Stimulated activated CD4-positive, alpha-beta T cell treated with anti-CD3 and anti-CD28 coated beads, TNF-alpha, amount 100 ng/mL, for 4 hours (primary cell): ENCODE measurements around the gene MYL2.
"Not testable (repeated sequence)": the region's sequence is repeated elsewhere in the genome, so short reads cannot be mapped to it uniquely, and the experiment has no call there.

ENCODE experiments used
- DNase-seq, 3 experiments: peaks; one replicate each; pipeline ENCODE4 v3.0.0-alpha.2; 2020; ENCODE audit warnings: low read depth in 3 of 3

MYL2 gene, protein sequence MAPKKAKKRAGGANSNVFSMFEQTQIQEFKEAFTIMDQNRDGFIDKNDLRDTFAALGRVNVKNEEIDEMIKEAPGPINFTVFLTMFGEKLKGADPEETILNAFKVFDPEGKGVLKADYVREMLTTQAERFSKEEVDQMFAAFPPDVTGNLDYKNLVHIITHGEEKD

DNA sequence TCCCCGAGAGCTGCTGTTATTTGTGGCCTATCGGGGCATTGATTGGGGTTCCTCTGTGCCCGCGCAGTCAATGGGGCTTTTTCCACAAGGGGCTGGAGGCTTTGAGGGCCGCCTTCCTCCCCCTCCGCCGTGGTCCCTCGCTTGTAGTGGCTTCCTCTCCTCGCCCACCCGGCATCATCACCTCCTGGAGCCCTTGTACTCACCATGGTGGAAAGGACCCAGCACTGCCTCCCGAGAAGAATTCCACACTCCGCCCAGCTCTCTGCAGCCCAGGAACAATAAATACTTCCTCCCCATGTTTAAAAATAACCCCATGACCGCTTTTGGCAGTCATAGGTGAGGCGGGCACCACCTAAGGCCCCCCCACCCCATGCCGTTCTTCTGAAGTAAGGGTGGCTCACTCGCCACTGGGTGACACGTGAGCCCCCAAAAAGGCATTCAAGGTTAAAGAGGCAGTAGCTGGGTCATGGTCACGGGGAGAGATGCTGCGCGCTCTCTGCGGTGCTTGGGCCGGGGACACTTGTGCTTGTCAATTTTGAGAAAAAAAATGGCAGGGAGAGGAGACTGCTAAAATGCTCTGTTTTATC lies at the start of gene MYL2:
TSS of gene MYL2 (minus strand) at position 256 of the 587 bp plus-strand sequence. CDS start at position 206, 50 bp downstream.
- no peak for DNase-seq

DNA sequence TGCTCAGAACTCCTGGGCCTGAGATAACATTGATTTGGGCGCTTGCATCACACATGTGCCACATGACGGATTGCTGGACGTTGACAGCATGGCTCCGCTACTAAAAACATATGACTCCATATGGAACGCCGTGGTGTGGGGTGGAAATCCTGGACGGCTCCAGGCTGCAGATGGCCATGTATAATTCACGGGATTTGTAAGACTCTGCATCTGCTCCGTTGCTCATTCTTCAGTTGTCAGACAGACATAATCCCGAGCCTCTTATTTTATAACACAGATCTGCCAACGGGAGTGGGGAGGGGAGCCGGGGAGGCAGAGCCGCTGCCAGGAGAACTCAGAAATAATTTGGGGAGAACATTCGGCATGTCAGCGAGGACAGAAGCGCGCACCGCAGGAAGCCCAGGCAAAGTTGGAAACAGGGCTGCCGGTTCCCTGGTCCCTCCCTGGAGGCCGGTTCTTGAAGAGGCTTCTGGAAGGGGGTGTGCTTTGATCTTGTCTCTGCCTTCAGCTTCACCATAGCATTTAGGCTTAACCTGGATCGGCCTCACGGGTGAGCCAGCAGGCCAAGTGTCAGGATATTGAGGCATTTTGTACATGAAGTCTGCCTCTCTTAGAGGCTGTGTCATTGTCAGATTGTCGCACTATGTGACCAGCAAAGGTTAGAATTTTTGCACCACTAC lies 45.8 kb upstream of the MYL2 start:
- DNase-seq, result no peak

DNA sequence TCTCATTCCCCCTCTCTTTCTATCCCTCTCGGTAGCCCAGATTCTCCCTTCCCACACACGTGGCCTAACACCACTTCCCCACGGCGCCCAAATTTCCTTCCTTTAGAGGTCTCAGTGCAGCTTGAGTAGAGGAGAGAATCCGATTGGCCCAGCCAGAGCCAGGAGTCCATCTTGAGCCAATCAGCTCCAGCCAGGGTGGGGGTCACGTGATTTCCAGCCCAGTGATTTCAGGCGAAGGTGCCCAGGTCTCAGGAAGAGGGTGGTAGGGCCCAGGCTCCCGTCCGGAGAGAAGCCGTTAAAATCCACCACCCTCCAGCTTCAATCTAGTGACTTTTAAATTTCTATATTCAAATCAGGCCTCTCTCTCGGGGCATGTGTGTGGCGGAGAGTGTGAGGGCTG lies 45.2 kb upstream of the MYL2 start:
- DNase-seq, result no peak

DNA sequence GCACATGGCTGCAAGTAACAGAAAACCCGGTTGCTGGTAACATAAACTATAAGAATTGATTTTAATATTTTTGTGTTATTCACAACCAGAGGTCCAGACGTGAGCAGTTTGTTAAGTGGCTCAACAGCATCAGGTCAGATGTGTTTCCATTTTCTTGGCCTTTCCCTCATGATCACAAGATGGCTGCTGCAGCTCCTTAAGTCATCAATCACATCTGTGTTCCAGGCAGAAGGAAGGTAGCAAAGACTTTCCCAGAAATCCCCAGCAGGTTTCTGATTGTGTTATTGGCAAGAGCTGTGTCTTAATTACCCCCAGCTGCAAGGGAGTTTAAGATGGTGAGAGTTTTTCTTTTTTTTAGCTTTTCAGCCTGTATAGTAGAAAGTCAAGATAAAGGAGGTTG lies 40.4 kb upstream of the MYL2 start:
- no peak for DNase-seq

DNA sequence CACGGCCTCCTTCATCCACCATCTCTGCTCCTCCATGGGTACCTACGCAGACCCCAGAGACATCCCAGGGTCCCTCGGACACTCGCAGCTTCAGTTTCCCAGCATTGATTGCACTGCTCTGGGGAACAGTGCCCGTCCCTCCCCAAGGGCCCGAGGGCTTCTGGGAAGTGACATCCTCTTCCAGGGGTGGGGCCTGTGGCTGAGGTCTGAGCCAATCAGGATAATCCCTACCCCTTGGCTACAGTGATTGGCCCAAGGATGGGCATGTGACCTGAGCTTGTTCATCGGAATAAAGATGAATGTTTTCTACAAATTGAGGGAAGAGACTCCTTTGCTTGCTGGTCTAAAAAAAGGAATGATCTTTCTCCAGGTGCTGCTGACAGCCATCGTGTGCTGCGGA lies 37.3 kb upstream of the MYL2 start:
- no peak for DNase-seq

DNA sequence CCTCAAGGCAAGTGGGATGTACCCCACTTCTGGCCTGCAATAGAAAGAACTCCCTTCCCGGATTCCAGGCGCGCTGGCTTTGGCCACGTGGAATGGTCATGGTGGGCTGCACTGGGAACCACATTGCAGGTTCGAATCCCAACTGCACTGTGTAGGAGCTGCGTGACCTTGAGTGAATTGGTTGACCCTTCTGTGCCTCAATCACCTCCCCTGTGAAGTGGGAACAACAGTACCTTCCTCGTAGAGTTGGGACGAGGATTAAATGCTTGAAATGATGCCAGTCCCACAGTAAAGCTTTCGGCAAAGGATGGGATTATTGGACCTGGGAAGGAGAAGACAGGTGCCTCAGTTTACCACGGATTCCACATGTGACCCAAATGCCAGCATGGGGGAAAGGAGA lies 36.8 kb upstream of the MYL2 start:
- no peak for DNase-seq

DNA sequence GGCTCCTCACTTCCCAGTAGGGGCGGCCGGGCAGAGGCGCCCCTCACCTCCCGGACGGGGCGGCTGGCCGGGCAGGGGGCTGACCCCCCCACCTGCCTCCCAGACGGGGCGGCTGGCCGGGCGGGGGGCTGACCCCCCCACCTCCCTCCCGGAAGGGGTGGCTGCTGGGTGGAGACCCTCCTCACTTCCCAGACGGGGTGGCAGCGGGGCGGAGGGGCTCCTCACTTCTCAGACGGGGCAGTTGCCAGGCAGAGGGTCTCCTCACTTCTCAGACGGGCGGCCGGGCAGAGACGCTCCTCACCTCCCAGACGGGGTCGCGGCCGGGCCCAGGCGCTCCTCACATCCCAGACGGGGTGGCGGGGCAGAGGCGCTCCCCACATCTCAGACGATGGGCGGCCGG lies 30.5 kb upstream of the MYL2 start:
- DNase-seq, result not testable (repeated sequence)

DNA sequence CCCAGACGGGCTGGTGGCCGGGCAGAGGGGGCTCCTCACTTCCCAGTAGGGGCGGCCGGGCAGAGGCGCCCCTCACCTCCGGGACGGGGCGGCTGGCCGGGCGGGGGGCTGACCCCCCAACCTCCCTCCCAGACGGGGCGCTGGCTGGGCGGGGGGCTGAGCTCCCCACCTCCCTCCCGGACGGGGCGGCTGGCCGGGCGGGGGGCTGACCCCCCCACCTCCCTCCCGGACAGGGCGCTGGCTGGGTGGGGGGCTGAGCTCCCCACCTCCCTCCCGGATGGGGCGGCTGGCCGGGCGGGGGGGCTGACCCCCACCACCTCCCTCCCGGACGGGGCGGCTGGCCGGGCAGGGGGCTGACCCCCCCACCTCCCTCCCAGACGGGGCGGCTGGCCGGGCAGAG lies 30.1 kb upstream of the MYL2 start:
- DNase-seq, result not testable (repeated sequence)

DNA sequence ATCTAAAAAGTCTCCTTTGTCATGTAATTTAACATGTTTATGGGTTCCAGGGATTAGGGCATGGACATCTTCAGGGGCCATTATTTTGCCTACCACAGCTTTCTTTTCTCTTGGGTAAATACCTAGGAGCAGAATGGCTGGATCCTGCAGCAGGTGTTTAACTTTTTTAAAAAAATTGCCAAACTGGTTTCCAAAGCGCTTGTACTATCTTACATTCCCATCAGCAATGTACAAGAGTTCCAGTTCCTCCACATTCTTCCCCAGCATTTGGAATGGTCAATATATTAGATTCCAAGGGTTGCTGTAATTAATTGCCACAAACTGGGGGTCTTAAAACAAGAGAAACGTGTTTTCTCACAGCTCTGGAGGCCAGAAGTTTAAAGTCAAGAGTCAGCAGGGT lies 27.7 kb upstream of the MYL2 start:
- no peak for DNase-seq

DNA sequence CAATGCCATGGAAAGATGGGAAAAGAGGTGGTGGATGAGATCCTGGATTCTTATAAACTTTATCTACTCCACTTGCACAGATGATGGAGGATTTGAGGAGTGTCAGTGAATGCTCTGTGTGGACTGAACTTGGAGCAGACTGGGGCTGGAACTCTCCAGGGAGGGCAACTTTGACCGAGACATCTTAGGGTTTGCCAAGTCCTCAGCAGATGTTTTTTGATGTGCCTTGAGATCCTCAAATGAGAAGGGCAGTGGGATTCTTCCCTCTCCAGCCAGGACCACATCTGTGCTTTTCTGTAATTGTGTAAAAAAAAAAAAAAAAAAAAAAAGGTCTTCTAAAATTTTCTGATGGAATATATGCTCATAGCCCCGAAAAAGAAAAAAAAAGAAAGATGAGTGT lies 23.0 kb upstream of the MYL2 start:
- no peak for DNase-seq

DNA sequence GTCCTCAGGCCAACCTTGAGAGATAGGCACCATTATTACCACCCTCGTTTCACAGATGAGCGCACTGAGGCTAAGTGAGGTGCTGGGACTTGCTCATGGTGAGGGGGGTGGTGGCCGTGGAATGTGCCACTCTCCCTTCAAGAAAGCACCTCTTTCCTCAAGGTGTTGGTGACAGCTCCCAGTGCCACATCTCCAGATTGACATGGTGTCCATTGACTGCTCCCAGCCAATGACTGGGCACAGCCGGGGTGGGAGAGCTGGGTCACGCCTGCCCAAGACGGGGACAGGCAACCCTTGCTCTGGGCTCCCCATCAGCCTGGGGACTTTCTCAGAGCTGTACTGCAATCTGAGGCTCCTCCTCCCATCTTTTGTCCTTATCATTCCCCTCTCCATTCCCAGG lies 21.0 kb upstream of the MYL2 start:
- no peak for DNase-seq

DNA sequence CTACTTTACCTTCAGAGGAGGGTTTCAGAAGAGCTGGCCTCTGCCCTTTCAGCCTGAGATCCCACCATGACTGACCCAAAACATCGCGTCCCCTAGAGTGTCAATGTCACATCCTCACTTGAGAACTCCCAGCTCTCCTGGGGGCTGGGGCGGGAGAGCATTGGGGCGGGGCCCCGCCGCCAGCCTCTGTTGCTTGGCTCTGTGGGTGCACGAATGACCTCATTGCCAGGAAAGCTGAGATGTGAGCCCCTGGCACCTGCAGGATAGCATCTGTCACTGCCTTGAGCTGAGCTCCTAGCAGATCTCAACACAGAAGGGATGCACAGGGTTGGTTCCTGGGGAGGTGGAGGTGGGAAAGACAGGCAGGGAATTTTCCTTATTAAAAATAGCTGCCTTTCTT lies 20.6 kb upstream of the MYL2 start:
- no peak for DNase-seq

DNA sequence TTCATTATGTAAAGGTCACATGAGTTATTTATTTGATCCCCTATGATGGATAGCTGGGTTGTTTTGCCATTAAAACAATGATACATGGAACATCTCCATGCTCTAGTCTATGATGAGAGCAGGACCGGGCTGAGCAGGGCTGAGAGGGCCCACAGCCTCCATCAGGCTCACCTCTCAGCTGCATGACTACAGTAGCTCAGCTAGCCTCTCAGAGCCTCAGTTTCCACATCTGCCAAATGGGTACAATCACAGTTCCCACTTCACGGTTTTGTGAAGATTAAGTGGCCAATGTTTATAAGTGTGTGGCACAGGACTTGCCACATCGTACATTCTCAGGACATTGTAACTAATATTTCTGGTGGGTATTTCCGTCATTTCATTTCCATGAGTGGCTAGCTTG lies 19.9 kb upstream of the MYL2 start:
- no peak for DNase-seq

DNA sequence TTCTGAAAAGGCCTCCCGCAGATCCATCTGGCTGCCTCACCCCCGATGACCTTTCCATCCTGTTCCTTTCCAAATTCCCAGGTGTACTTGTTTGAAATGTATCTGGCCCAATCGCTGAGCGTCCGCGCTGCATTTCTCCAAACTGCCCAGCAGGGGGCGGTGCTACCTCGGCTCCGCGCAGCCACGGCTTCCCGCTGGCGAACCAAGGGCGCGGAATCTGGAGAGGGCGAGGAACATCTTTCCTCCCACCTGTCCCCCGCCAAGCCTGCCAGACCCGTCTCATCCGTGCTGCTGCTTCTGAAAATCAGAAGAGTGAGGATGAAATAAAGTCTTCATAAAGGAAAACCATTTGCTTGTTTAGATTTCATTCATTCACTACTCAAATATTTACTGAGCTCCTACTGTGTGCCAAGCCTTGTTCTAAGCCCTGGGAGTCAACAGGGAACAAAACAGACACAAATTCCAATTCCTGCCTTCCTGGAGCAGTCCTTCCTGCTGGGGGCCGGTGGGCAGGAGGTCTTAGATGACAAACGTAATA lies 16.8 kb upstream of the MYL2 start:
- peak; percentile 21 to 30 (median 25) for DNase-seq

DNA sequence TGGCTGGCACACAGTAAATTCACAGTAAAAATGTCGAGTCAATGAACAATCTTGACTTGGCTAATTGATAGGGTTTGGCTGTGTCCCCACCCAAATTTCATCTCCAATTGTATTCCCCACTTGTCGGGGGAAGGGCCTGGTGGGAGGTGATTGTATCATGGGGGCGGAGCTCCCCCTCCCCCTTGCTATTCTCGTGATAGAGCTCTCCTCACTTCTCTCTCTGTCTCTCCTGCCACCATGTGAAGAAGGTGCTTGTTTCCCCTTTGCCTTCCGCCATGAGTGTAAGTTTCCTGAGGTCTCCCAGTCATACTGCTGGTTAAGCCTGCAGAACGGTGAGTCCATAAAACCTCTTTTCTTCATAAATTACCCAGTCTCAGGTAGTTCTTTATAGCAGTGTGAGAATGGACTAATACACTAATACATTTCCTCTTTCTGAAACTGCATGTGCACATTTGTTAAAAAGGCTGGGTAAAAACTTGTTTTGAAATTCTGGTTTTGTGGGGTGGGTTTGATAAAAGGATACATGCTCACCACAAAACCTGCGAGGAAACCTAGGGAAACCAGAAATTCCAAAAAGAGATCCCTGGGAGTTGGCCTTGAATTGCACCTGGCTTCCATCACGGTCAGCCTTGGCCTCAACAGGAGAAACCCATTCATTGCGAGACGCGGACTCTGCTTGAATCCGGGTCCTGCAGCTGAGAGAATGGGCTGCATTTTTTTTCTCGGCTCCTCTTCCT lies 16.2 kb upstream of the MYL2 start:
- DNase-seq, result no peak

DNA sequence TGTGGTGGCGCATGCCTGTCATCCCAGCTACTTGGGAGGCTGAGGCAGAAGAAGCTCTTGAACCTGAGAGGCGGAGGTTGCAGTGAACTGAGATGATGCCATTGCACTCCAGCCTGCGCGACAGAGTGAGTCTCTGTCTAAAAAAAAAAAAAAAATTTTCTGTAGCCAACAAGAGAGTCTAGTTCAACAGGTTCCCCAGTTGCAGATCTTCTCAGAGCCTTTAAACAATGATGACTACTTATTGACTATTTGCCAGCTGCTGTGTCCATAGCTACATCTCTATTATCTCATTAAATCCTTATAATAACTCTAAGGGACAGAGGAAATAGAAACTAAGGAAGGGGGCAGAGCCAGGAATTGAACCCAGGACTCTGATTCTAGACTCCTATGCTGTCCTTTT lies 15.2 kb upstream of the MYL2 start:
- no peak for DNase-seq

DNA sequence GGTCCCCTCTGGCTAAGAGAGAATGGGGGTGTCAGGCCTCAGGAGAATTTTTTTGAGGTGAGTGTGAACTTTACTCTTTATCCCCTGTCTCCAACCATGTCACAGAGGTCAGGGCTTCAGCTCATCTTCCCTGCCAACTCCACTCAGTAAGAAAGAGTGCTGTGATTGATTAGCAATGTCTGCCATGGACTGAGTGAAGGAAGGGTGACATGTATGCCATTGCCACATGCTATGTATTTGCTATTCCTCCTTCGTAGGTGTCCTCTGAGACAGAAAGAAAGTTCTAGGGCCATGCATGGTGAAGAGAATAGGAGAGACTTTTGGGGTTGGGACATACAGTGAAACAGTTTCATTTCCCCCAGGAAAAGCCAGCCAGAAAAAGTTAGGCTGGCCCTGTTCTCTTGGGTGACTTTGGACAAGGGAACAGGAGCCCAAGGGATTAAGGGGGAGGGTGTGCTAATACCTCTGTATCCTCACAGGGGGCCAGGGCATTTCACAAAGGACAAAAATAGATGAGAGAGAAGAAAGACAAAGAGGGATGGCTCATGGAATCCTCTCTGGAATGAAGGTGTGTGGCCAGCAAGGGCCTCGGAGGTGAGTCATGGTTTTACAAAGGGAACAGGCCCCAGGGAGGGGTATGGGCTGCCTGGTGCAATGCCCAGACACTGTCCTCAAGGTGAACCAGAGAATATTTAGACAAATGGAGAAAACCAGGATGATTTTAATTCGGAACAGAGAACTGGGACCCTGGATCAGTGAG lies 13.9 kb upstream of the MYL2 start:
- no peak for DNase-seq

DNA sequence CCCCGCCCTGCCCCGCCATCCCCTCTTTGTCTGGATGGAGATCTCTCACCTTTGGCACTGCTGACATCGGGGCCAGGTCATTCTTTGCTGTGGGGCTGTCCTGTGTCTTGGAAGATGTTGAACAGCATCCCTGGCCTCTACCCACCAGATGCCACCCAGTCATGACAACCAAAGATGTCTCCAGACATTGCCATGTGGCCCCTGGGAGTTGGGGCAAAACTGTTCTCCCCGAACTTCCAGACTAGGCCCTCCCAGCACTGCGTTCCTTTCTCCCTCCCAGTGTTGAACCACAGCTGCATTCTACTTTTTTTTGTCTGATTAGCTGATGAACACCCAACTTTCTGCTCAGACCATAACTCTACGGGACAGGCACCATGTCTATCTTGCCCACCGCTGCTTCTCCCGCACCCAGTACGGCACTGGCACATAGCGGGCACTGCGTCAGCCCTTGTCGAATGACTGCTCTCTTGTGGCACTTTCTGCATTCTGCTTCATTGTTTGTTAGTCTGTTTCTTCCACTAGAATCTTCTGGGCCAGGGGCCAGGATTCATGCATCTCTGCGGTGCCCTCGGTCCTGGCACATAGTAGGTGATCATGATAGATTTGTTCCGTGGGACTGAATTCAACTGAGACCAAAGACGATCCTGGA lies 13.1 kb upstream of the MYL2 start:
- no peak for DNase-seq

DNA sequence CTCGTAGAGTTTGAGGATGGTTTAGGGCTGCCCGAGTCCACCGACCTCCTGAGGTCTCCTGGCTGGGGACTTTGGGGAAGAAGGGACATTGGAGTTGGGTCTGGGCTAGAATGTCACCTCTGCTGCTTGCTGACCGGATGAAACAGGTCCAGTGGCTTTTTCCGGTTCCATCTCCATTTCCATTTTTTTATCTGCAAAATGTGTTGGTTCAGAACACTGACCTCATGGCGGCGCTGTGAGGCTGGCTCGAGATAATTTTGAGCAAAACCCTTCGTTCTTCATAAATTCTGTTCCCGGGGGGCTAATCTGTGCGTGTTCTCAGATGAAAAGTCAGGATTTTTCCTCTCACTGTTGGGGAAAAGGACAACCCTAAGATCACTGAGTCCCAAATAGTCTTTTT lies 11.7 kb upstream of the MYL2 start:
- DNase-seq, result no peak

DNA sequence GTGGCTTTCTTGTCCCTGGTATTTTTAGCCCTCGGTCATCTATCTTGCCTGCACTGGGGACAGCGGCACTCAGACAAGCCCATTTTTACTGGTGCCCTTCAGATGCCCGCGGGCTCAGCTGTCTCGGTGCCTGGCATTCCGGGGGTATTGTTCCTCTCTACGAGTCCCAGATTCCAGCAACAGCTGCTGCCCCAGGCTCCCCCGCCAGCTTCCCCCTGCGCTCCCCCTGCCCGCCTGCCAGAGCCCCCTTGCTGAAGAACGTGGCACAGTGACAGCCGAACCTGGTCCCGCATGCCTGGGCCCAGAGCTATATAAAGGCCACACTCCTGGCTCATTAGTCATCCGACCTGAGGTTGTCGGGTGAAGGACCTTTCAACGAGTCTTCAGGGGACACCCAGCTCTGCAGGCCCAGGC lies 10.9 kb upstream of the MYL2 start:
- DNase-seq, result no peak
